ENCODE data around the gene IL3.

Gene IL3

DNA sequence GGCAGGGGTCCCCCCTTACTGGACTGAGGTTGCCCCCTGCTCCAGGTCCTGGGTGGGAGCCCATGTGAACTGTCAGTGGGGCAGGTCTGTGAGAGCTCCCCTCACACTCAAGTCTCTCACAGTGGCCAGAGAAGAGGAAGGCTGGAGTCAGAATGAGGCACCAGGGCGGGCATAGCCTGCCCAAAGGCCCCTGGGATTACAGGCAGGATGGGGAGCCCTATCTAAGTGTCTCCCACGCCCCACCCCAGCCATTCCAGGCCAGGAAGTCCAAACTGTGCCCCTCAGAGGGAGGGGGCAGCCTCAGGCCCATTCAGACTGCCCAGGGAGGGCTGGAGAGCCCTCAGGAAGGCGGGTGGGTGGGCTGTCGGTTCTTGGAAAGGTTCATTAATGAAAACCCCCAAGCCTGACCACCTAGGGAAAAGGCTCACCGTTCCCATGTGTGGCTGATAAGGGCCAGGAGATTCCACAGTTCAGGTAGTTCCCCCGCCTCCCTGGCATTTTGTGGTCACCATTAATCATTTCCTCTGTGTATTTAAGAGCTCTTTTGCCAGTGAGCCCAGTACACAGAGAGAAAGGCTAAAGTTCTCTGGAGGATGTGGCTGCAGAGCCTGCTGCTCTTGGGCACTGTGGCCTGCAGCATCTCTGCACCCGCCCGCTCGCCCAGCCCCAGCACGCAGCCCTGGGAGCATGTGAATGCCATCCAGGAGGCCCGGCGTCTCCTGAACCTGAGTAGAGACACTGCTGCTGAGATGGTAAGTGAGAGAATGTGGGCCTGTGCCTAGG lies 13.0 kb downstream of the IL3 start, which contains the start of gene CSF2:
TSS of gene CSF2 (plus strand) at position 559 of the 783 bp plus-strand sequence. CDS start at position 594, 35 bp downstream.
- DNase-seq, result peak; percentile 64 to 75

DNA sequence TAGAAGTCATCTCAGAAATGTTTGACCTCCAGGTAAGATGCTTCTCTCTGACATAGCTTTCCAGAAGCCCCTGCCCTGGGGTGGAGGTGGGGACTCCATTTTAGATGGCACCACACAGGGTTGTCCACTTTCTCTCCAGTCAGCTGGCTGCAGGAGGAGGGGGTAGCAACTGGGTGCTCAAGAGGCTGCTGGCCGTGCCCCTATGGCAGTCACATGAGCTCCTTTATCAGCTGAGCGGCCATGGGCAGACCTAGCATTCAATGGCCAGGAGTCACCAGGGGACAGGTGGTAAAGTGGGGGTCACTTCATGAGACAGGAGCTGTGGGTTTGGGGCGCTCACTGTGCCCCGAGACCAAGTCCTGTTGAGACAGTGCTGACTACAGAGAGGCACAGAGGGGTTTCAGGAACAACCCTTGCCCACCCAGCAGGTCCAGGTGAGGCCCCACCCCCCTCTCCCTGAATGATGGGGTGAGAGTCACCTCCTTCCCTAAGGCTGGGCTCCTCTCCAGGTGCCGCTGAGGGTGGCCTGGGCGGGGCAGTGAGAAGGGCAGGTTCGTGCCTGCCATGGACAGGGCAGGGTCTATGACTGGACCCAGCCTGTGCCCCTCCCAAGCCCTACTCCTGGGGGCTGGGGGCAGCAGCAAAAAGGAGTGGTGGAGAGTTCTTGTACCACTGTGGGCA lies 13.8 kb downstream of the IL3 start:
- DNase-seq, result no peak

DNA sequence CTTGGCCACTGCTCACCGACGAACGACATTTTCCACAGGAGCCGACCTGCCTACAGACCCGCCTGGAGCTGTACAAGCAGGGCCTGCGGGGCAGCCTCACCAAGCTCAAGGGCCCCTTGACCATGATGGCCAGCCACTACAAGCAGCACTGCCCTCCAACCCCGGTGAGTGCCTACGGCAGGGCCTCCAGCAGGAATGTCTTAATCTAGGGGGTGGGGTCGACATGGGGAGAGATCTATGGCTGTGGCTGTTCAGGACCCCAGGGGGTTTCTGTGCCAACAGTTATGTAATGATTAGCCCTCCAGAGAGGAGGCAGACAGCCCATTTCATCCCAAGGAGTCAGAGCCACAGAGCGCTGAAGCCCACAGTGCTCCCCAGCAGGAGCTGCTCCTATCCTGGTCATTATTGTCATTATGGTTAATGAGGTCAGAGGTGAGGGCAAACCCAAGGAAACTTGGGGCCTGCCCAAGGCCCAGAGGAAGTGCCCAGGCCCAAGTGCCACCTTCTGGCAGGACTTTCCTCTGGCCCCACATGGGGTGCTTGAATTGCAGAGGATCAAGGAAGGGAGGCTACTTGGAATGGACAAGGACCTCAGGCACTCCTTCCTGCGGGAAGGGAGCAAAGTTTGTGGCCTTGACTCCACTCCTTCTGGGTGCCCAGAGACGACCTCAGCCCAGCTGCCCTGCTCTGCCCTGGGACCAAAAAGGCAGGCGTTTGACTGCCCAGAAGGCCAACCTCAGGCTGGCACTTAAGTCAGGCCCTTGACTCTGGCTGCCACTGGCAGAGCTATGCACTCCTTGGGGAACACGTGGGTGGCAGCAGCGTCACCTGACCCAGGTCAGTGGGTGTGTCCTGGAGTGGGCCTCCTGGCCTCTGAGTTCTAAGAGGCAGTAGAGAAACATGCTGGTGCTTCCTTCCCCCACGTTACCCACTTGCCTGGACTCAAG lies 14.6 kb downstream of the IL3 start:
- DNase-seq, result no peak

DNA sequence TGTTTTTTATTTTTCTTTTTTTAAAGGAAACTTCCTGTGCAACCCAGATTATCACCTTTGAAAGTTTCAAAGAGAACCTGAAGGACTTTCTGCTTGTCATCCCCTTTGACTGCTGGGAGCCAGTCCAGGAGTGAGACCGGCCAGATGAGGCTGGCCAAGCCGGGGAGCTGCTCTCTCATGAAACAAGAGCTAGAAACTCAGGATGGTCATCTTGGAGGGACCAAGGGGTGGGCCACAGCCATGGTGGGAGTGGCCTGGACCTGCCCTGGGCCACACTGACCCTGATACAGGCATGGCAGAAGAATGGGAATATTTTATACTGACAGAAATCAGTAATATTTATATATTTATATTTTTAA lies 15.2 kb downstream of the IL3 start:
- no peak for DNase-seq

DNA sequence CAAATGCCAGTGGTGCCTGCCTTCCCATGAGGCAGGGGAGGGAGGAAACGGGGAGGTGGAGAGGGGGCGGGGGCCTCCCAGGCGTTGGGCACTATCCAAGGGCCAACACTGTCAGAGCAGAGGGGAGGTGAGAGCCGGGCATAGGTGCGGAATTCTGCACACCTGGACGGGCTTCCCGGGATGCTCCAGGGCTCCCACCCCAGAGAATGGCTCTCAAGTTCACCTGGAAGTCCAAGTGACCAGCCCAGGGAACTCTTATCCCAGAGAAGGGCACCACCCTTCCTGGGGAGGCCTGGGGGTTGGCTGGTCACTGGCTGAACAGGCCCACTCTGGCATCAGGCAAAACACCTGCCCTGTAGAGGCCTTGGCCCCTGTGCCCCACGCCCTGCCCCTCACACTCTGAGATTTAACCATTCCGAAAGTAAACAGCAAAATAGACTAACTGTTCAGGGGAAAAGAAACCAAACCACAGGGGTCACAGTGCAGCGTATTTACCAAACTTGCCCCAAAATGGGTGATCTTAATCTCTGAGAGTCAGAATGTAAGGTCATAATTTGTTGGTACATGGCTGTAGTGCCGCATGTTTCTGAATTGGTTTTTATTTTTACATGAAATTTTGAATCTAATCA lies 15.9 kb downstream of the IL3 start:
- no peak for DNase-seq

DNA sequence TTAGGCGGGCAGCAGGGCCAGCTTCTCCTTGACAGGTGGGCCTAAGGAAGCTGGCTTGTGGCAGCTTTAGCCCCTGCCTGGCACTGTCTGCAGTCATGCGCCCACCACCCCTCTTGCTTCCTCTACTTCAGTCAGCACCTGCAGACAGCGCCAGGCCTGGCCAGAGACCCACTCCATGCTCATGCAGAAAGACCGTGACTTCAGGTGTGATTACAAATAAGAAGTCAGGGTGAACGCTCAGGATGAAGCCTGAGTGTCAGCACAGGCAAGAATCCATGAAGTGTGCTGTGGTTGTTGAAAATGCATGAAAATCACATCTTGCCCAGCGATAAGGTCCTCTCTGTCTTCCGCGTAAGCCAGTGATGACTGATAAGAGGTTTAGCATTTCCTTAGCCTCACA lies 16.5 kb downstream of the IL3 start:
- no peak for DNase-seq

DNA sequence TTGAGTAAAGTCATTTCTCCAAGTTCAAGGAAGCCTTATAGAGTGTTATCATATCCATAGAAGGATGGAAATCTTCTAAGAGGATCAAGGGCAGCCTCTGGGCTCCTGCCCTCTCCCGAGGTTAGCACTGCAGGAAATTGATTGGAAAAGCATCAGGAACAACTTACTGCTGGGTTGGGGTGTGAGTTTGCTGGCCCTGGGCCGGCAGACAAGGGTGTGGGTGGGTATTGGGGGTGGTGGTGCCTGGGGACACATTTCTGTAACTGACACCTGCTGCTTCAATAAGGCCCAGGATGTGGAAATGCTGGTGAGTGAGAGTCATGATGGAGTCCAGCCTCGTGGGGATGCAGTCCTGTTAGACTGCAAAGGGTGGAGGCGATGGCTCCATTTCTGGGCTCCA lies 18.6 kb downstream of the IL3 start:
- no peak for DNase-seq

DNA sequence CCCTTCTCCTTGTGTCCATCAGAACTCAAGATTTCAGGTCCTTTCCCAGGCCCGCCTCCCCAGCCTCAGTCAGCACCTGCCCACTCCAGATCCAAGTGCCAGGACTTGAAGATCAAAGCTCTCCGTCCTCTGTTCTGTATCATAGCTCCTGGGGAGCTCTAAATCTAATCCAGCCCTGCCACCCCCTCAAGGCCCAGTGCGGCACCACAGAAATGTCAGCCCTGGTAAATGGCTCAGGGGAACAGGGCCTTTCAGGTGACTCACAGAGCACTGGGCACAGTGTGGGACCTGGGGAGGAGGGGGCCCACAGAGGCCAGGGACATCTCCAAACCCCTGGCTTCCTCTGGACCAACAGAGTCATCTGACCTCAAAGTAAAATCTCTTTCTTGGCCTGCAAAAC lies 19.2 kb downstream of the IL3 start:
- no peak for DNase-seq

DNA sequence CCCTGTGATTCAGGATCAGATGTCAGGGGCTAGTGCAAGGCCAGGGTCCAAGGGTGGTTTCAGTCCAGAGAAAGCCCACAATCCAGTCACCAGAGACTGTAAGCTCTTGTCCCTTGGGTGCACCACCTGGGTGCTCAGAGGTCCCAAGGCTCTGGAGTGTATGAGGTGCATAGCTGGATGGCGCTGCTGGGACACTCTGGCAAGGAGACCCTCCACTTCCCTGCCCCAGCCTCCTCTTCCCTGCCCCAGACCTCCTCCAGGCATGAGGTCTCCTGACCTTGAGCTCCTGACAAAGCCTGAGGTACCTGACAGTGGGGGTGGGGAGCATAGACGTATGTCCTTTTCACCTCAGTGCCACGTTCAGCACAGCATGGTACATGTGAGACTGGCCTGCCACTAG lies 20.1 kb downstream of the IL3 start:
- DNase-seq, result no peak

DNA sequence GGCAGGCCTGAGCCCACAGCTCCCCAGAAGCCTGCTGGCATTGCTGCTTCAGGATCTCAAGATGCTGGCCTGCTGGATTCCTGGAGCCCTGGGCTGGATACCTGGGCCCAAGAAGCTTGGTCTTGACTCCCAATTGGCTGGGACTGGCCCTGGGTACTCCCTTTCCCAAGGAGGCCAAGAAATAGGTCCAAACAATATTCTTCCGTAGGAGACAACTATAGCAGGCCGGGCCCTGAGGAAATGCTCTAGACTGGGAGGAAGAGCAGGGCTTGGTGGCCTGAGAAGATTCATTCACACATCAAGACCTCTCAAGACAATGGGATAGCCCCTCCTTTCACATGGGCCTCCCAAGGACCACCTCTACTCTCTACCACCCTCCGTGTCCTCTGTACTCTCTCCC lies 21.0 kb downstream of the IL3 start:
- no peak for DNase-seq

DNA sequence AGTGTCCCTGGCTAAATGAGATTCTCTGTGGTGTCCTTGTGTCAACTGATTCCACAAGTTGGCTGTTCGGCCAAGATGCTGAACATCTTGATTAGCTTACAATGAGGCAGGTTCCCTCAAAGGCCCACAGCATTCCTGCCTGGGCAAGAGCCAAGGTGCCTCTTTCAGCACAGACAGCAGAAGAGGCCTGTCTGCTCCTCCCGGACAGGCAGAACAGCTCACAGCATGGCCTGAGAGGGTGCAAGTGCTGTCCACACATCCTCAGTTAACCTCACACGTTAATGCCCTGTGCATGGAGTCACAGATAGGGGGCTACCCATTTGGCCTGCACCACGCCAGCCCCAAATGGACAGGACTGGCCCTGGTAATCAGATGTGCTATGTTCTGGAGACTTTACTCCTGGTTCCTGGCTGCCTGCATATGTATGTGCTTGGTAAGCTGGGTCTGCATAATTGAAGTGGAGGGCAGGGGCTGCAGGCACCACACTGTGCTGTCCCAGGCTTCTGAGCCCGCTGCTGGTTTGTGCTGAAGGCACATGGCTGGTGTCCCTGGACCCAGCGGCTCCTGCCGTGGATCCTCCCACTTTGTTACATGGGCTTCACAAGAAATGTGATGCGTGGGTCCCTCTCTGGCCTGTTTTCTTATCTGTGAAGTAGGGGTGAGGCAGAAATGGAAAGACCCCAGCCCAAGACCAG lies 22.0 kb downstream of the IL3 start:
- no peak for DNase-seq

DNA sequence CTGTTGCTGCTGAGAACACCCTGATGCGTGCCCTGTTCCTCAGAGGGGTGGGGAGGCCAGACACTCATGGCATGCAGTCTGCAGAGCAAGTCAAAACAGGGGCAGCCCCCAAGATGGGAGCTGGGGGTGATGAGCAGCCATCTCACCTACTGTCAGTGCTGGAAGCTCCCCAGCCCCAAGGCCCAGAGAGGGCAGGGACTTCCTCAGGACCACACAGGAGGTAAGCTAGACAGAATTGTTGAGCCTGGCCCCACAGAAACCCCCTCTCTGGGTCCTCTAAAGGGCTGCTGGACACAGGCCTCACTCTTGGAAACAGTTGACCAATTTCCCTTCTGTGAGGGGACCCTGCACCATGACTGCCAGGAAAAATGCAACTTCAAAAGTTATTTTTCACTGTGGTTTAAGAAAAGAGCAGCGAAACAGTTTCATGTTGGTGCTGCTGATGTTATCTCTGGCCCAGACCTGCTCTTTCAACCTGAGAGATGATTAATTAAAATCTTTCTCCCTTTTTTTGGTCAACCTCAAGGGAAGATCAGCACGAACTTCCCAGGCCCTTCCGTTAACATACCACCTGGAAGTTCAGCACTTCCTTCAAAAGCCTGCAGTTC lies 22.7 kb downstream of the IL3 start:
- no peak for DNase-seq

DNA sequence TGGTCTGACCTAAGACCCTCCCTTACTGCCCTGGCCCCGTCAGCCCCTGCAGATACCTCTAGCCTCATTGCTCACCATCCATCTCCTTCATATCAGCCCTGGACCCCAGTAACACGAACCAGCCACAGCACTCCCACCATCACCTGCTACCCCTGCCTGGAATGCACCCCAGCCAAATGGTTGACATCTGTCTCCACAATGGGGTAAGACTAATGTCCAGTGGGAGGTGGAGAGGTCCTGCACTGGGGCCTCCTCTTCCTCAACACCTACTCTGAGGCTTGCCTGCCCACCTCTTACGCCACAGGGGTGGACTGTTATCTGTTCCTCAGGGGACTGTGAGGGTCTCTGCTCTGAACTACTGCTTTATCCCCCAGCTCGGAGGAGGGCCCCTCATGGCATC lies 25.2 kb downstream of the IL3 start:
- DNase-seq, result no peak

DNA sequence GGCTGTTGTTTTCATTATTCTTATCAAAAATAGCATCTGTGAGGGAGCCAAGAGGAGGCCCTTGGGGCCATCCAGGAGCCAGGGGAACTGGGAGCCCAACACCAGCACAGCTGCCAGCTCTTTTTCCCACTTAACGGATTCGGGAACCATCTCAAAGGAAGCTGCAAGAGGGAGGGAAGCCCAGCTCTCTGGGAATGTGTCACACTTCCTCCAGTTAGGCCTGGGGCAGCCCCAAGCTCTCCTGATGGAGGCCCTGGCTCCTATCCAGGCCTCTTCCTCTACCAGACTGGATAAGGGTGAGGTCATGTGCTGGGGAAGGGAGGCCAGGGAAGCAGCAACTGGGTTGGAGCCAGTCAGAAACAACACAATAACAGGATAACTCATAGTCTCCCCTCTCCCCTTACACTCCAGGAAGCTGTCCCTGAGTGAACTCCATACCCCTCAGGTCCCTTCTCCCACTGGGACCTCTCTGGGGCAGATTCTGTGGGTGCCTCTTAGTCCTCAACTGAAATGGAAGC lies 25.9 kb downstream of the IL3 start:
- peak; percentile 42 to 89 for DNase-seq

DNA sequence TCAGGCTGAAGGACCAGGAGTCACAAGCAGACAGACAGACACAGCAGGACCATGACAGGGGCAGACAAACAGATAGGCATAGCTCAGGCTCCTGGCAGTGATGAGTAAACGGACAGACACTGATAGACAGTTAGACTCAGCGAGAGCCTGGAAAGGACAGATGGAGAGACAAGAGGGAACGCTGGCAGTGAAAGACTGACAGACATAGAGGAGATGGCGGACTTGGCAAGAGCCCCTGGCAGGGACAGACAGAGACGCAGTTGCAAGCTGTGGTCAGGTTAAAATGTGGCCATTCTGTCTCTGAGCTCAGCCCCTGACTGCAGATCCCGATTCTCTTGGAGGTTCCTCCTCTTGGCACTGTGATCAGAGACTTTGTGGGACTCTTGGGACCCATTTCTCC lies 26.7 kb downstream of the IL3 start:
- no peak for DNase-seq

DNA sequence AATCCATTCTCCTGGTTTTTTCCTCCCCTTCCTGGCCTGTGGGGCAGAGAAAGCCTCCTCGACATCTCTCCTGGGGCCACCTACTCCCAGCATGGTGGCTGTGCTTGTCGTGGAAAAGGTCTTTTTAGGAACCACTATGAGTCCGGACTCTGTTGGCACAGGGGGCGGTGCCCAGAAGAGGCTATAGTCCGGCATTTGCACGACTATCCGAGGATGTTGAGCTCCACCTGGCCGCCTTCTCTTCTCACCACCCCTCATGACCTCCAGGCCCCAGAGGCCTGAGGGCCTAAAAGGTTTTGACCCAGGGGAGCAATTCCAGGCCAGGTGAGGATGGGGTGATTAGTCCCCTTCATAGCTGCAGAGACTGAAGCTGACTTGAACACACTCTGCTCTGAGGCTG lies 27.2 kb downstream of the IL3 start:
- no peak for DNase-seq

DNA sequence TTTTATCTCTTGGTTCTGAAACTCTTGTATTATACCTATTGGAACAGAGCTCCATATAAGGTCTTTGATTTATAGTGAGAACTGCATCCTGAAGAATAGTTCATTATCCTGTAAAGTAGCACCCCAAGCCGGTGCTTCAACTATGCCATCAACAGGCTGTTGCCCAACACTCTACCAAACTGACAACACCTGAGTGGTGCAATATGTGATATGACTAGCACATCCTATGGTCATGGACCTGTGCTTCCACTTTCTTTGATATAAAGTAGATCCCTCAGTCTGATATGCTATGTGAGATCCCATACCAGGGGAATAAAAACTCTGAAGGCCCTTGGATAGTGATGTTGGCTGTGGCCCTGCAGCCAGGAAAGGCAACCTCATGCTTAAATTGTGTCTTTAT lies 28.9 kb downstream of the IL3 start:
- no peak for DNase-seq

DNA sequence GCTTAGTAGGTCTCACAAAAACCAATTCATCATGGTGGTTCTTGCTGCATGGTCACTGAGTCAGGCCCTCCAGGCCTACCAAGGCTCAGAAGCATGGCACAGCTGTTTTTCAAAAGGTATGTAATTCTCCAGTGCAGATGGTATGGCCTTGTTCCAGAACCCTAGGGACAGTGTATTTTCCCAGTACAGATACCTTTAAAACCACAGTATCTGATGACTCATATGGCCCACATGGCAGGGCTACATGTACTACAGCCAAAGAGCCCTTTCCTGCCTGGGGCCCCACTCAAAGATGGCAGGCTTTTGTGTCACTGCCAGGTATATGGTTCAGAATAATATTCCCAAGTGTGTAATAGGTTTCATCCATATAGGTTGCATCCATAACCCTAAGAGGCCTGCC lies 29.7 kb downstream of the IL3 start:
- DNase-seq, result peak; percentile 59 to 91

DNA sequence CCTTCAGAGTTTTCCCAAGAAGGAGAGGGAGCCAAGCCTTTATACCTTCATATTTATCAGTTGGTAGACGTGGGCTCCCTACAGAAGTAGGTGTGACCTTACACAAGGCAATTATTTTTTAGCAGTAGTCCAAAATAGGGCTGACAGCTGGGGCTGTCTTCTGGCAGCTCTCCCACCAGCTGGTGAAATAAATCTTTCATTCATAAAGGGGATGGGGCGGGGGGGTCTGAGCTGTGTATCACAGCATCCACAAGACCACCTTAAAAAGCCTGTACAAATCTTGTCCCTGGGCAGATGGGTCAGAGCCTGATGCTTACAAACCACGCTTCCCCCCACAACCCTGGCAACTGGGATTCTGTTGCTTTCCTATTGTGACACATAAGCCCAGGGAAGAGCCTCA lies 32.8 kb downstream of the IL3 start:
- no peak for DNase-seq

DNA sequence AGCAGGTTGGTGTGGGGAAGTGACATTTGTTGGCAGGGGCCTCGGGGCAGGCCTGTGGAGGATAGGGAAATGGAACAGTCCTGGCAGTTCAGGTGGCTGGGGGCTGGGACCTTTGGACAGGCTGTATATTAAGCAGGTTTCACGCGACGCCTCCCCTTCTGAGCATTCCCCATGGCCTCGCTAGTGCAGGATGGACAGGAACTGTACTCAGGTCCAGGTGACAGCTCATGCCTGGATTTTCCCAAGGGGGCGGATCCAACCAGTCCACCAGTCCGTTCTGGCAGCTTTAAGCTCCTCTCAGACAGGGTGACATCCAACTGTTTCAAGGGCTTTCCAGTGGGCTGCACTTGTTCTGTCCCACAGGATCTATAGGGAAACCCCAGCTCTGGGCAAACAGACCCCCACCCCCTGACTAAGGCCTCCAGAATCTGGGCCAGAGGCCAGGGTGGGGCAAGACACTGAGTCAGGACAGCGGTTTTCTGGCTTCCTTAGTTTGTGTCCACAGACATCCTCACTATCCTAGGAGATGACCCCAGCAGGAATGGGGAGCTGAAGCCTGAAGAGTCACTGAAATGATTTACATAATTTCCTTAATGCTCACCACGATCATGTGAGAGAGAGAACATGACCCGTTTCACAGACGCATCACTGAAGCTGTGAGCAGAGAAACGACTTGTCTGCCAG lies 34.1 kb downstream of the IL3 start:
- peak; percentile 82 to 89 for DNase-seq

DNA sequence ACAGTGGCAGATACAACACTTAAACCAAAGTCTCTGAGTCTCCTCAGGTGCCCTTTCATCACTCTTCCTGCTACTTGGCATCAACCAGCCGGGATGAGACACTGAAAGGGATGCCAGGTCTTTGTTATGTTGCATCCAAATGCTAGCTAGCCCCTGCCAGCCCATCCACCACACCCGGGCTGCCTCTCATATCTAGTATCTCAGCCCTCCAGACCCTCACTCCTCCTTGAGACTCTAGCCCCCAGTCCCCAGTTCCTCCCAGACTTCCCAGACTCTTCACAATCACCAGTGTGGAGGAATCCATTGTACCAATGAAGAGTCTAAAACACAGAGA lies 34.6 kb downstream of the IL3 start:
- DNase-seq, result no peak

Data from SW 1271 (cell line).